ENCODE measurements around the gene PODXL. TPM values are rescaled to one million over a fixed set of nuclear protein-coding genes. Genes with fewer than 3 reads are reported as not detected.

PODXL gene
- polyA plus RNA-seq, 2 of the 4 experiments (the other 2 are of a cell fraction), result 13.2 to 35.3 TPM

GRCh38 chr7:131544449-131545301 lies 11.8 kb downstream of the PODXL start (continued):
- TF ChIP-seq E2F6 (IDR thresholded peaks at IDR 0.05; ENCODE audit: borderline replicate concordance, low read depth), result no peak
- no peak for TF ChIP-seq TP53 (CRISPR knock-in tag; IDR thresholded peaks at IDR 0.05)
- TF ChIP-seq HEYL (CRISPR knock-in tag; IDR thresholded peaks at IDR 0.05), result no peak
- TF ChIP-seq EHMT2 (IDR thresholded peaks at IDR 0.05; ENCODE audit: low read depth), result no peak
- peak; percentile 46 for TF ChIP-seq CTCF (IDR thresholded peaks at IDR 0.05)
- no peak for TF ChIP-seq ZC3H11A (IDR thresholded peaks at IDR 0.05)
- no peak for TF ChIP-seq CHD4 (IDR thresholded peaks at IDR 0.05; ENCODE audit: borderline replicate concordance)
- peak; percentile 61 to 69 for TF ChIP-seq RAD21 (conservative IDR thresholded peaks at IDR 0.05 in 1 of 2, IDR thresholded peaks at IDR 0.05 in 1 of 2)

- H3K4me1 ChIP-seq, result peaks cover 39% of the 10 kb centered on the region
- no peak overlapping the region for H3K4me3 ChIP-seq
- no peak overlapping the region for H3K4me2 ChIP-seq
- FAIRE-seq, result no peak
- 94% methylated on average over 3 of the region's 3 CpGs for WGBS (ENCODE audit: missing lambda C conversion rate)
- ChIA-PET POLR2A (no interaction called here), CTCF (interaction anchor here (0.6 to 9.3 kb wide), 9 partner anchors 9 to 144 kb away, joined by 3 to 99 read pairs (median 4); no protein-coding TSS in a partner anchor)
- no peaks in the 10 kb centered on the region for H3K9me3 ChIP-seq
- DNase-seq (ENCODE audit: low read depth in 1 of 2, low spot score in 1 of 2), result no peak
- ATAC-seq, result no peak
- H3K27ac ChIP-seq, result peak overlapping the region in 1 of 2 experiments; percentile 47; a peak in 1 of 6 replicates
- TF ChIP-seq HDAC2 (IDR thresholded peaks at IDR 0.05) (no peak), RNF2 (IDR thresholded peaks at IDR 0.05; ENCODE audit: borderline replicate concordance, low read depth) (no peak), HEYL (CRISPR knock-in tag; IDR thresholded peaks at IDR 0.05) (no peak), POLR2AphosphoS2 (conservative IDR thresholded peaks at IDR 0.05; ENCODE audit: low read length) (no peak), HES2 (IDR thresholded peaks at IDR 0.05) (no peak), CBX2 (IDR thresholded peaks at IDR 0.05; ENCODE audit: borderline replicate concordance, low read depth) (no peak), FOSL2 (IDR thresholded peaks at IDR 0.05) (no peak), FOSL2 (CRISPR knock-in tag; IDR thresholded peaks at IDR 0.05) (no peak), FOSB (CRISPR knock-in tag; IDR thresholded peaks at IDR 0.05) (no peak)
Observed at GRCh38 chr7:131544021-131544420, 12.4 kb downstream of the PODXL start.

GRCh38 chr7:131543298-131543697 lies 13.1 kb downstream of the PODXL start:
- no peak for DNase-seq (ENCODE audit: low read depth in 1 of 2, low spot score in 1 of 2)
- TF ChIP-seq ZSCAN20 (CRISPR knock-in tag; IDR thresholded peaks at IDR 0.05) (no peak), RARB (CRISPR knock-in tag; IDR thresholded peaks at IDR 0.05) (no peak), JUN (IDR thresholded peaks at IDR 0.05) (no peak), E2F6 (IDR thresholded peaks at IDR 0.05; ENCODE audit: borderline replicate concordance, low read depth) (no peak), CHD4 (IDR thresholded peaks at IDR 0.05; ENCODE audit: borderline replicate concordance) (no peak), GATA3 (IDR thresholded peaks at IDR 0.05; ENCODE audit: borderline replicate concordance) (no peak), CHD2 (IDR thresholded peaks at IDR 0.05; ENCODE audit: low read length, partially characterized antibody) (no peak), TFCP2L1 (CRISPR knock-in tag; IDR thresholded peaks at IDR 0.05) (no peak), JUNB (IDR thresholded peaks at IDR 0.05) (no peak), ZC3H11A (IDR thresholded peaks at IDR 0.05) (no peak), BHLHE40 (IDR thresholded peaks at IDR 0.05; ENCODE audit: low read depth, low read length) (no peak), HEYL (CRISPR knock-in tag; IDR thresholded peaks at IDR 0.05) (no peak), HOXB5 (CRISPR knock-in tag; IDR thresholded peaks at IDR 0.05) (no peak), NR3C1 (IDR thresholded peaks at IDR 0.05) (no peak), USF2 (IDR thresholded peaks at IDR 0.05) (no peak), PBX3 (IDR thresholded peaks at IDR 0.05) (no peak)

More at GRCh38 chr7:131543298-131543697, 13.1 kb downstream of the PODXL start:
- Histone ChIP-seq H3K9me3 (no peaks in the 10 kb centered on the region), H3K27ac (no peak overlapping the region), H3K4me3 (no peak overlapping the region), H3K4me1 (peaks cover 46% of the 10 kb centered on the region), H3K4me2 (no peak overlapping the region)
- FAIRE-seq, result no peak
- POLR2A ChIA-PET, result no interaction called here
- no peak for ATAC-seq
- CTCF ChIA-PET, result interaction anchor here (0.6 to 9.3 kb wide), 7 partner anchors 8 to 113 kb away, joined by 3 to 99 read pairs (median 12); no protein-coding TSS in a partner anchor
- WGBS (ENCODE audit: missing lambda C conversion rate), result 87% methylated on average over 4 of the region's 5 CpGs

Data from A549 (cell line).